Neuronal stem cell (in vitro differentiated cells): ENCODE measurements around the gene TRAPPC1.
A peak's percentile ranks its signal among the peaks of the same experiment; 100 is the strongest.

Experiments
- DNase-seq: peaks from one replicate; pipeline ENCODE4 v3.0.0-alpha.2; 2013; ENCODE audit warnings: low spot score
- H2AFZ ChIP-seq: one replicate; pipeline ENCODE4 v1.6.1; 2013; ENCODE audit warnings: mild to moderate bottlenecking, low read length, inconsistent platforms
- H2AK5ac ChIP-seq: 2 replicates; pipeline ENCODE4 v1.6.1; 2013; ENCODE audit warnings: low read depth, mild to moderate bottlenecking, inconsistent platforms, low read length, moderate library complexity, mixed read lengths
- H2BK120ac ChIP-seq: 2 replicates; pipeline ENCODE4 v1.6.1; 2013; ENCODE audit warnings: low read depth, mild to moderate bottlenecking, inconsistent platforms, low read length, moderate library complexity, mixed read lengths
- H2BK12ac ChIP-seq: one replicate; pipeline ENCODE4 v1.6.1; 2013; ENCODE audit warnings: low read length, inconsistent platforms
- H2BK15ac ChIP-seq: 2 replicates; pipeline ENCODE4 v1.6.1; 2013; ENCODE audit warnings: mild to moderate bottlenecking, low read length, inconsistent platforms, mixed read lengths
- H2BK5ac ChIP-seq: one replicate; pipeline ENCODE4 v1.6.1; 2013; ENCODE audit warnings: inconsistent platforms, mild to moderate bottlenecking, low read length, moderate library complexity
- H3K14ac ChIP-seq: one replicate; pipeline ENCODE4 v1.6.1; 2013; ENCODE audit warnings: low read length, inconsistent platforms
- H3K18ac ChIP-seq: 2 replicates; pipeline ENCODE4 v1.6.1; 2013; ENCODE audit warnings: low read length, inconsistent platforms
- H3K23ac ChIP-seq: 2 replicates; pipeline ENCODE4 v1.6.1; 2013; ENCODE audit warnings: low read depth, mild to moderate bottlenecking, mixed read lengths, low read length, inconsistent platforms; ENCODE audit not compliant: poor library complexity
- H3K27ac ChIP-seq: replicated peaks from 3 replicates; pipeline ENCODE4 v1.5.1; 2013; ENCODE audit warnings: low read length, inconsistent platforms
- H3K27me3 ChIP-seq, 3 experiments: 2 replicates each; pipeline ENCODE4 v1.6.1; 2013; ENCODE audit warnings: low read length in 3 of 3, mild to moderate bottlenecking in 2 of 3, inconsistent platforms in 1 of 3, low read depth in 1 of 3, mixed read lengths in 1 of 3, moderate library complexity in 1 of 3; ENCODE audit not compliant: control insufficient read depth in 3 of 3, insufficient read depth in 3 of 3
- H3K36me3 ChIP-seq, 2 donors: replicated peaks in 1 of 2; 2 replicates each; pipeline ENCODE4 v1.6.1; 2013; ENCODE audit warnings: low read length in 2 of 2; ENCODE audit not compliant: control insufficient read depth in 2 of 2, insufficient read depth in 2 of 2
- H3K4ac ChIP-seq: 2 replicates; pipeline ENCODE4 v1.6.1; 2013; ENCODE audit warnings: inconsistent platforms, mild to moderate bottlenecking, low read length, moderate library complexity
- H3K4me1 ChIP-seq, 2 donors: 1 replicate in 1 of 2; 2 replicates in 1 of 2; pipeline ENCODE4 v1.6.1; 2013; ENCODE audit warnings: low read length in 2 of 2, low read depth in 1 of 2; ENCODE audit not compliant: control insufficient read depth in 2 of 2, insufficient read depth in 1 of 2
- H3K4me2 ChIP-seq: one replicate; pipeline ENCODE4 v1.6.1; 2013; ENCODE audit warnings: mild to moderate bottlenecking, low read length, inconsistent platforms; ENCODE audit not compliant: insufficient read depth, poor library complexity, severe bottlenecking
- H3K4me3 ChIP-seq, 2 donors: 2 replicates each; pipeline ENCODE4 v1.5.1; 2013; ENCODE audit warnings: low read length in 2 of 2, mild to moderate bottlenecking in 2 of 2, inconsistent platforms in 1 of 2, moderate library complexity in 1 of 2
- H3K79me1 ChIP-seq: one replicate; pipeline ENCODE4 v1.6.1; 2013; ENCODE audit warnings: low read depth, mild to moderate bottlenecking, inconsistent platforms, low read length, moderate library complexity
- H3K9ac ChIP-seq: one replicate; pipeline ENCODE4 v1.6.1; 2013; ENCODE audit warnings: mild to moderate bottlenecking, low read depth, low read length, inconsistent platforms; ENCODE audit not compliant: poor library complexity
- H3K9me3 ChIP-seq, 2 donors: replicated peaks in 1 of 2; 2 replicates each; pipeline versions ENCODE3 to v1.6.1; 2013; ENCODE audit warnings: low read length in 2 of 2, mild to moderate bottlenecking in 2 of 2, inconsistent platforms in 1 of 2, low read depth in 1 of 2, mixed read lengths in 1 of 2, moderate library complexity in 1 of 2; ENCODE audit not compliant: control insufficient read depth in 2 of 2, insufficient read depth in 1 of 2
- H4K8ac ChIP-seq: one replicate; pipeline ENCODE4 v1.6.1; 2013; ENCODE audit warnings: low read depth, mild to moderate bottlenecking, inconsistent platforms, low read length, moderate library complexity
- H4K91ac ChIP-seq: one replicate; pipeline ENCODE4 v1.6.1; 2013; ENCODE audit warnings: low read length, low read depth, mild to moderate bottlenecking, inconsistent platforms; ENCODE audit not compliant: poor library complexity
- WGBS, 2 donors: extraction: QIAGEN DNeasy Blood & Tissue Kit; methylation state at CpG; one replicate each; pipeline ENCODE4 v1.1.7; 2013; ENCODE audit warnings: missing lambda C conversion rate in 2 of 2, mixed read lengths in 1 of 2; ENCODE audit not compliant: insufficient read length in 2 of 2, insufficient replicate concordance in 1 of 2; ENCODE audit errors: extremely low coverage in 2 of 2; 5-methylcytosine and 5-hydroxymethylcytosine counted together

The TRAPPC1 gene

GRCh38 chr17:7883781-7884386 is 47.9 kb downstream of the TRAPPC1 start:
- no peak for DNase-seq
- H3K4me2 ChIP-seq = no peak overlapping the region
- H3K4ac ChIP-seq = no peak overlapping the region
- no peak overlapping the region for H2BK15ac ChIP-seq
- no peak overlapping the region for H2BK5ac ChIP-seq
- no peaks in the 10 kb centered on the region for H3K9me3 ChIP-seq
- no peak overlapping the region for H4K91ac ChIP-seq
- peak overlapping the region in 1 of 2 donors; percentile 28 for H3K4me3 ChIP-seq
- peaks cover 0 to 3% (median 0%) of the 10 kb centered on the region in 3 experiments for H3K27me3 ChIP-seq
- H3K4me1 ChIP-seq = peaks cover 22 to 23% of the 10 kb centered on the region in 2 donors
- peaks cover 6 to 44% of the 10 kb centered on the region in 2 donors for H3K36me3 ChIP-seq
- H3K9ac ChIP-seq = no peak overlapping the region
- H3K14ac ChIP-seq = no peak overlapping the region
- H3K79me1 ChIP-seq = no peaks in the 10 kb centered on the region
- no peak overlapping the region for H2BK120ac ChIP-seq
- no peak overlapping the region for H4K8ac ChIP-seq
- H2BK12ac ChIP-seq = no peak overlapping the region
- no peak overlapping the region for H3K18ac ChIP-seq
- no CpG with 5 or more reads among the region's 3 CpGs for WGBS, 2 donors
- H3K23ac ChIP-seq = no peak overlapping the region
- H2AK5ac ChIP-seq = no peak overlapping the region
- H3K27ac ChIP-seq = no peak overlapping the region
- H2AFZ ChIP-seq = peak overlapping the region; percentile 65

- Histone ChIP-seq H4K8ac (no peak overlapping the region), H3K4me2 (no peak overlapping the region), H2BK120ac (no peak overlapping the region), H3K23ac (no peak overlapping the region), H3K4me1 (peaks cover 11 to 12% of the 10 kb centered on the region in 2 donors), H3K9me3 (no peaks in the 10 kb centered on the region), H3K9ac (no peak overlapping the region), H3K36me3 (peaks cover 6 to 57% of the 10 kb centered on the region in 2 donors), H3K27ac (no peak overlapping the region), H2BK5ac (no peak overlapping the region), H3K4me3 (no peak overlapping the region), H4K91ac (no peak overlapping the region), H2AFZ (no peak overlapping the region), H3K27me3 (peaks cover 0 to 3% (median 0%) of the 10 kb centered on the region in 3 experiments), H3K18ac (no peak overlapping the region), H2BK15ac (no peak overlapping the region), H2AK5ac (no peak overlapping the region), H3K14ac (no peak overlapping the region), H3K79me1 (no peaks in the 10 kb centered on the region), H3K4ac (no peak overlapping the region), H2BK12ac (no peak overlapping the region)
- DNase-seq = no peak
- no CpG with 5 or more reads among the region's 3 CpGs for WGBS, 2 donors
Measured at GRCh38 chr17:7882629-7883028, 49.1 kb downstream of the TRAPPC1 start.

GRCh38 chr17:7882068-7882467 is 49.7 kb downstream of the TRAPPC1 start:
- no CpG with 5 or more reads among the region's 7 CpGs for WGBS, 2 donors
- Histone ChIP-seq H3K4me1 (peaks cover 9 to 12% of the 10 kb centered on the region in 2 donors), H2BK15ac (no peak overlapping the region), H2BK5ac (no peak overlapping the region), H3K4ac (no peak overlapping the region), H3K36me3 (peaks cover 6 to 61% of the 10 kb centered on the region in 2 donors), H3K9me3 (no peaks in the 10 kb centered on the region), H3K4me3 (peak overlapping the region in 1 of 2 donors; percentile 63), H3K14ac (no peak overlapping the region), H3K4me2 (no peak overlapping the region), H2BK120ac (no peak overlapping the region), H3K27ac (no peak overlapping the region), H4K8ac (no peak overlapping the region), H4K91ac (no peak overlapping the region), H2AFZ (no peak overlapping the region), H3K27me3 (peaks cover 0 to 3% (median 0%) of the 10 kb centered on the region in 3 experiments), H3K79me1 (no peaks in the 10 kb centered on the region), H3K23ac (no peak overlapping the region), H3K18ac (no peak overlapping the region), H2BK12ac (no peak overlapping the region), H2AK5ac (no peak overlapping the region), H3K9ac (no peak overlapping the region)
- DNase-seq = no peak

- peaks cover 0 to 3% (median 0%) of the 10 kb centered on the region in 3 experiments for H3K27me3 ChIP-seq
- H2BK5ac ChIP-seq = no peak overlapping the region
- H3K4me1 ChIP-seq = peaks cover 3 to 12% of the 10 kb centered on the region in 2 donors
- H2BK12ac ChIP-seq = no peak overlapping the region
- no peak overlapping the region for H3K4ac ChIP-seq
- no peak overlapping the region for H2AFZ ChIP-seq
- no peak overlapping the region for H4K8ac ChIP-seq
- peak overlapping the region; percentile 54 for H3K9ac ChIP-seq
- peaks cover 6 to 66% of the 10 kb centered on the region in 2 donors for H3K36me3 ChIP-seq
- H3K79me1 ChIP-seq = no peaks in the 10 kb centered on the region
- H2BK120ac ChIP-seq = no peak overlapping the region
- no peak overlapping the region for H3K23ac ChIP-seq
- no peak overlapping the region for H3K14ac ChIP-seq
- no peak overlapping the region for H2BK15ac ChIP-seq
- H3K27ac ChIP-seq = no peak overlapping the region
- no peak overlapping the region for H4K91ac ChIP-seq
- WGBS, 2 donors = no CpG with 5 or more reads among the region's 7 CpGs
- no peak overlapping the region for H2AK5ac ChIP-seq
- no peak overlapping the region for H3K4me2 ChIP-seq
- H3K9me3 ChIP-seq = no peaks in the 10 kb centered on the region
- no peak for DNase-seq
- no peak overlapping the region for H3K18ac ChIP-seq
- no peak overlapping the region for H3K4me3 ChIP-seq
Measured at GRCh38 chr17:7881276-7882054, 50.3 kb downstream of the TRAPPC1 start.
